Muscle of arm (tissue), 12 donors: ENCODE measurements around the gene ZFP64. TPM values are rescaled to one million over a fixed set of nuclear protein-coding genes. Genes with fewer than 3 reads are reported as not detected.
"Not testable (repeated sequence)": the region's sequence is repeated elsewhere in the genome, so short reads cannot be mapped to it uniquely, and the experiment has no call there.

ENCODE experiments used
- DNase-seq: peaks from one replicate; pipeline ENCODE4 v3.0.0-alpha.2; 2013
- polyA plus RNA-seq, 12 donors: library from polyadenylated mRNA; unstranded; fragments of 120-200 nt; gene quantifications; one replicate each; pipeline ENCODE4 v1.2.1, GENCODE V29; 2013; ENCODE audit not compliant: insufficient read length in 12 of 12

Gene ZFP64
- polyA plus RNA-seq, 12 donors: 10.0 to 27.5 (median 13.2) TPM; not detected in 1

DNA sequence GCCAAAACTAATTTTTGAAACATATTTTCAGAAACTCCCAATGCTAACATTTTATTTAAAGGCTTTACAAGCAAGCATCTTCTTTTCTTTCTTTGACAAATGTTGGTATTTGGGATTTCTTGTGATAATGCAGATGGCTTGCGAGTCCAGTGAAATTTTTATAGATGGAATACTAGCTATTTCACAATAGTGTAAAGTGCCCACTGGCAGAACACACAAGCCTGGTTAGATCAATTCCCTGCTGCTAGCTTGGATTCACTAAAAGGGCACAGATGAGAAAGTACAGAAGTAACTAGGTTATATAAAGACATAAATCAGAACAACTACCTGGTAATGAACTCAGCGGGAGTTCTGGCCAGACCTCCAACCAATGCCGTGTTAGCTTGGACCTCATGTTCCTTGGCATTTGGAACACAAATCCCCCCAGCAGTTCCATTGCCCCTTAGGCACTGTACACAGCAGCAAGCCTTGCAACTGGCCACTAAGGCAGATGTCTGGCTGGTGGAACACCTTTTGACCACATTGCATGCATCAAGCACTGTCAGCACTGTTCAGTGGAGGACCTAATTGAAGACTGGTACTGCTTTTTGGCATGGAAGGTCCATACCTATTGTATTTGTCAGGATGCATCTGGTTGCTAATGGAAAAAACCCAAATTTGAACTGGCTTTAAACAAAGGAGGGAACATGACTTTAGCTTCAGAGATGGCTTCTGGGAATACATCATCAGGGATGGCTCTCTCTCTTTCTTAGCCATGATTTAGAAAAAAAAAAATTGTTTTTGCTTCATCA lies 15.6 kb upstream of the ZFP64 start:
- no peak for DNase-seq

DNA sequence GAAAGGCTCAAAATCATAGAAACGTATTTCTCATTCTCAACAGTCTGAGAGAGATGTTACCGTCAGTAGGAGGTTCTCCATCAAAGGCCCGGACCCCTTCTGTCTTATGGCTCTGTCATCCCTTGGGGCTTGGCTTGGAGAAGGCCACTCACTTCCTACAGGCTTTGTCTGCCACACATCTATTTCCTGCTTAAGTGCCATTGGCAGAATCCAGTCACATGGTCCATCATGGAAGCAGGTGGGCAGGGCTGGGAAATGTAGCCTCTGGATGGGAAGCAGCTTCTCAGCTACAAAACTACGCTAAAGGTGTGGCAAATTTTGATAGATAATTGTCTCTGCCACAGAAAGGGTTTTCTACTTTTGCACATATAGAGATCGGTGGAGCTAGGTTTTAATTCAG lies 12.6 kb upstream of the ZFP64 start:
- no peak for DNase-seq

DNA sequence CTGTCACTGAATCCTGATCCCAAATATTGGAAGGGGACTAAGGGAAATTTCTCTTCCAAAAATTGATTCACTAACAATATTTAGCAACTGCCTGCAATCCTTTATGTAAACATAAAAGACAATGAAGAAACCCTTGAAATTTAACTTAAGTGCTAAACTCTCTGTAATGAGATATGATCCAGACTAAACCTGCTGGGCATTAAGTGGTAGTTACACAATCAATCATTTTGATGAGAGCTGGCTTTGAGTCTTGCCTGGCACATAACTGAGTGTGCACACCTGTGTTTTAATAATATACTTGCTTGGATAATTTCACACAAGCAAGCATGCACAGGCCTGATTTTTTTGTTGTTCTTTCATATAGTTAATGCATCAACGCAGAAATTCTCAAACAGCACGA lies 9.8 kb upstream of the ZFP64 start:
- no peak for DNase-seq

DNA sequence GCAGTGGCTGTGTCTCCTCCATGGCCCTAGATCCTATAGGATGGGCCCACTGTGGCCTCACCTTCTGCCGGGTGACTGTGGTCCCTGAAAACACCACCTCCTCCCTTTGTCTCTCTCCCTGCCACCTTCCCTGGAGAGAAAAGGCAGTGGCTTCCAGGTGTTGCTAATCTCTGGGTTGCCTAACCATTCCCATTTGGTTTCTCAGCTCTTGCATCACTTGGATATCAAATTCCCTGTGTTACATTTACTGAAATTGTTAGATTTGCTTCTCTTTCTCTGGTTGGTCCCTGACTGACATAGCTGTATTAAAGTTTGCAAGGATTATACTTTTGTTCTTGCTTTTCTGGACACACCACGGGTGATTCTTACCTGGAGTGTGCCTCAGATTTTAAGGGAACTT lies 9.3 kb upstream of the ZFP64 start:
- DNase-seq: no peak

- no peak for DNase-seq
Measured at GRCh38 chr20:52196845-52197244, 5.3 kb upstream of the ZFP64 start.

DNA sequence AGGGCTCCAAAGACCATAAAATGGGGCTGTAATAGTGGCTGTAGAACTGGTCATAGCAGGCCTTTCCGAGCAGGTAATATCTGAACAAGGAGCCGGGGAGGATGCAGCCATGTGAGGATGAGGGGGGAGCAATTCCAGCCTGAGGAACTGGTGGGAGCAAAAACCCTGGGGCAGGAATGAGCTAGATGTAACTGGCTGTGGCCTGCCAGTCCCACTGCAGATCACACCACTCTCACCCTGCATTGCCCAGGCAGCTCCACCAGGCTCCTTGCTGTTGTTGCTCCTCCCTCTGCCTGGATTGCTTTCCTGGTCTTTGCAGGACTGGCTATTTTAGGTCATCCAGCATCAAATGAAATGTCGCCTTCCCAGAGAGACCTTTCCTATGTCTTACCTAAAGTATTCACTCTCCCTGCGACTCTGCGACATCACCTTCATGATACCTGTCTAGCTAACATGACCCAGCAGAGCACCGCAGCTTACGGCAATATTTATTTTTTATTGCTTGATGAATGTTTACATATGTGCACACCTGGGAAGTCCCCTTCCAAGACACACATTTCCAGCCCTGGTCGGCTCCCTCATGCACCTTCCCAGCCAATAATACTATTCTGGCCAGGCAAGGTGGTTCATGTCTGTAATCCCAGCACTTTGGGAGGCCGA lies 2.4 kb upstream of the ZFP64 start:
- DNase-seq: no peak

DNA sequence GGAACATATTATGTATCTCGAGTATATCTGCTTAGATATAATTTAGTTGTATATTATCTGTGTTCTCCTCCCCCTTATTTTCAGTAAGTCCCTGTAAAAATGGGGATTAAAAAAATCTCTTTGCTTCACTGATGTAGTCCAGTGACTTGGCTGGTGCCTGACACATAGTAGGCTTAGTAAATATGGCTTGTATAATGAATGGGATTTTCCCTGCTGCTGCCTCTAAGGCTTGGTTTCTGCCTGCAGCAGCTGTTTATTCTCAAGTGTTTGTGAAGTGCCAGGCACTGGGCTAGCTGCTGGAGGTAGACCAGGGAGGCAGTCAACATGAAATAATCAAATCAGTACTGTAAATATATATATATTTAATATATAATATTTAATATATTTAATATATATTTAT lies 1.6 kb upstream of the ZFP64 start:
- DNase-seq: no peak

DNA sequence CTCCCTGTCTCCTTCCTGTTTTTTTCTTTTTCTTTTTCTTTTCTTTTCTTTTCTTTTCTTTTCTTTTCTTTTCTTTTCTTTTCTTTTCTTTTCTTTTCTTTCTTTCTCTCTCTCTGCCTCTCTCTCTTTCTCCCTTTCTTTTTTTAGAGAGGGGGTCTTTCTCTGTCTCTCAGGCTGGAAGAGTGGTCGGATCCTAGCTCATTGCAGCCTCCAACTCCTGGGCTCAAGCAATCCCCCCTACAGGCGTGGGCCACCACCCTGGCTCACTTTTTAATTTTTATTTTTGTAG lies 1.1 kb upstream of the ZFP64 start:
- DNase-seq: not testable (repeated sequence)

- DNase-seq: peak; percentile 35
Measured at GRCh38 chr20:52191916-52192718, 538 bp upstream of the ZFP64 start.

- peak; percentile 35 for DNase-seq
Measured at GRCh38 chr20:52190437-52191131, 995 bp downstream of the ZFP64 start.

- DNase-seq: no peak
Measured at GRCh38 chr20:52181766-52182165, 9.8 kb downstream of the ZFP64 start.

- no peak for DNase-seq
Measured at GRCh38 chr20:52180180-52180840, 11.3 kb downstream of the ZFP64 start.

DNA sequence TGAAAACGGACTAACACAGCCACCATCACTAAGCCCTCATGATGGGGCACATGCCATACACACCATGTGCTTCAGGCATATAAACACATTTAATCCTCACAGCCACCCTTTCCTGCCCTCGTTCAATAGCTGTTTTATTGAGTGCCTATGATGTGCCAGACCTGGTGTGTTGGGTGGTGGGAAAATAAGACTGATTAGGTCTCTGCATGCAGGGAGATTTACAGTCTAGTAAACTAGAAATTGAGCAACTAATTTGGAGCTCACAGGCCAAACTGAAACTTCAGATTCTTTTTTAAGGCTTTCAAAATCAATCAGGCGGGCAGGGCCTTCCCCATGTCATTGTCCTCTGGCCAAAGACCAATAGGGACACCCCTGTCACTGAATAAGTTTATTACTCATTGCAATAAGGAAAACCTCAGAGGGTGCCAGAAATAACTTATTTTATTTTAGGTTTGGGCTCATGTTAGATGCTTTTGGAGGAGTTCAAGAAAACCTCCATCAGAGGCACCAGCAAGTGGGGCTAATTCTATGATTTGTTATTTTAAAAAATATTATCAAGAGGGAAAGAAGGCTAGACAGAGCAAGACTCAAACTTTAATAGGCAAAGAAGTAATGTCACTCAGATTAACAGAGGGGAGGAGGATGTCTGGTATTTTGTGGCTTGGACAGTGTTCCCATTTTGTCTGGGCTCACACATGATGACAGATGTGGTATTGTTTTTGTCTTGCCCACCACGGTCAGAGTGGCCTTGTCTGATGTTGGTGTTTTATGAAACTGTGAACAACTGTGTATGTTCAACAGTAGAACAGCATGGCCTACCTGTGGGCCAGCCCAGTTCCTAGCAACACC lies 12.0 kb downstream of the ZFP64 start:
- DNase-seq: no peak

- no peak for DNase-seq
Measured at GRCh38 chr20:52178691-52179090, 12.9 kb downstream of the ZFP64 start.

GRCh38 chr20:52175840-52176239 lies 15.7 kb downstream of the ZFP64 start:
- DNase-seq: no peak

DNA sequence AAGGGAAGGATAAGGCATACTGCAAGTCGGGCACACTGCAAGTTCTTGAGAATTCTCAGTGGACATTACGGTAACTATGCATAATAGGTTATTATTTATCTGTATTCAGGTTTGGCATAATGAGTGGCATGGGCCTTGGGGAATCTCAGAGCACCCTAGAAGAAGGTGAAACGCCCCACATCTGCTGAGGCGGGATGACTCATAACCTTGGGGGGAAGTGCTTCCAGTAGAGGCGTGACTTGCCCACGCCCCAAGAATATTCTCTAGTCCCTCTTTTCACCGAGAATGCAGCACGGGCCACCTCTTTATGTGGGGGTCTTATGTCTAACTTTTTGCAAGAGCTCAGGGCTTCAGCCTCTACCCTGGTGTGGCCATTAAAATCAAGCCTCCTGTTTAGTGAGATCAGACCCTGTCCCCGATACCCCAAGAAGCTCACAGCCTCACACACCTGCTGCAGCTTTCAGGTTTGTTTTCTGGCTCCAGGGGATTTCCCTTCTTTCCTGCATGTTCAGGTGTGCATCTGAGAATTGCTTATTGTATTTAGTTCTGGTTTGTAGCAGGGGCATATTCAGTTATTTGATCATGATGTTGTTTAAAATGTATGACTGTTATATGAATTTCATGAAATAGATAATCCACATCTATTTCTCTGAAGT lies 19.1 kb downstream of the ZFP64 start:
- no peak for DNase-seq

DNA sequence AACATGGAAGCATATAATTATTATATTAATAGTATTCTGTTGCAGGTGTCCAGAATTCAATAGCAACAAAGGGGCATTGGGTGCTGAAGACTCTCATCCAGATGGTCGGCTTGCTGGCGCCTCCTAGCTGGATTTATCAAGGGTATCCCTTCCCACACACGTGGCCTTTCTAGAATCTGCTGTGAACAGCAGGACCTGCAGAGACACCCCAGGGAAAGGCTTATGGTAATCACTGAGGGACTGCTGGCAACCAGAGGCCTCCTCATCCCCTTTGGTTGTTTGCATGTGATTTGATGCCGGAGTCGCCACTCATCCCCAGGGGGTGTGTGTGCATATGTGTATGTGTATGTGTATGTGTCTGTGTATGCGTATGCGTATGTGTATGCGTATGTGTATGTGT lies 20.6 kb downstream of the ZFP64 start:
- no peak for DNase-seq

- DNase-seq: no peak
Measured at GRCh38 chr20:52168116-52168515, 23.5 kb downstream of the ZFP64 start.

DNA sequence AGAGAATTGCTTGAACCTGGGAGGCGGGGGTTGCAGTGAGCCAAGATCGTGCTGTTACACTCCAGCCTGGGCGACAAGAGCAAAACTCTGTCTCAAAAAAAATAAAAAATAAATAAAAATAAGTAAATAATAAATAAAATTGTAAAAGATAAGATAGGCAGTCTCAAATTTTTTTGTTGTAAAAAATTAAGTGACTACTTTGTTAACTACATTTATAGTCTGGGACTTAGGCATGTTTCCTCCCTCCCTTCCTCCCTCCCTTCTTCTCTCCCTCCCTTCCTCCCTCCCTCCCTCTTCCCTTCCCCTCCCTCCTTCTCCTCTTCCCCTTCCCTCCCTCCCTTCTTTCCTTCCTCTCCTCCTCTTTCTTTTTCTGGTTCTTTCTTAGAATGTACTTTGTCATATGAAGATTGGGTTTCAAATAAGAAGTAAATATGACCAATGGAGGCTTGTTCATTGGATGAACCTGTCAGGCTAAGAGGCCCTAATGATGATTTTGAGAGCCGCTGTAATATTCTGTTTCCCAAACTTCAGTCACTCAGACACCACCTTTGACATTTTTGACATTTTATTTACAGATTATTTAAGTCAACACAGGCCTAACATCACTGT lies 24.2 kb downstream of the ZFP64 start:
- no peak for DNase-seq

DNA sequence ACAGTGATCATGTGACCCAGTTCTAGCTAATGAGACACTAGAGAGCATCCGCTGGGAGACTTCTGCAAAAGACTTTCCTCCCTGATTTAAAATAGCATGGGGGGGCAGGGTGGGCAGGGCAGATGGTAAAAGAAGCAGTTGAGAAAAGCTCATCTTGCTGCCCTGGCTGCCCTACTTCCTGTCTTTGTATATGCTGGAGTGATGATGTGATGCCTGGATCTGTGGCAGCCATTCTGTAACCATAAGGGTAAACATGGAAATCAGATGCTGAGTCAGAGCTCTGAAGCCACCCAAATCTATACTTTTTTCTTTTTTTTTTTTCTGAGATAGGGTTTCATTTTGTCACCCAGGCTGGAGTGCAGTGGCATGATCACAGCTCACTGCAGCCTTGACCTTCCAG lies 25.4 kb downstream of the ZFP64 start:
- no peak for DNase-seq
